Measurements from ENCODE around the gene RNF180.

GRCh38 chr5:64149268-64149667, 16.4 kb upstream of the RNF180 start:
- TF ChIP-seq CTCF (IDR thresholded peaks at IDR 0.05 in 2 of 3, conservative IDR thresholded peaks at IDR 0.05 in 1 of 3; ENCODE audit: control insufficient read depth in 2 of 3, extremely low read depth in 1 of 3, insufficient read depth in 1 of 3, low read depth in 3 of 3, low read length in 3 of 3) (no peak), HCFC1 (IDR thresholded peaks at IDR 0.05; ENCODE audit: low read length) (no peak), ZZZ3 (IDR thresholded peaks at IDR 0.05; ENCODE audit: control insufficient read depth, insufficient read length, low read depth) (no peak), PRDM15 (CRISPR knock-in tag; IDR thresholded peaks at IDR 0.05) (no peak), MAX (IDR thresholded peaks at IDR 0.05; ENCODE audit: low read depth, low read length) (no peak), IKZF1 (conservative IDR thresholded peaks at IDR 0.05) (no peak), SRF (IDR thresholded peaks at IDR 0.05; ENCODE audit: low read depth in 2 of 2, low read length in 2 of 2) (no peak), BCL11A (IDR thresholded peaks at IDR 0.05; ENCODE audit: low read depth, low read length) (no peak), EZH2 (IDR thresholded peaks at IDR 0.05; ENCODE audit: borderline replicate concordance, control insufficient read depth, low read depth, low read length) (no peak), YY1 (IDR thresholded peaks at IDR 0.05; ENCODE audit: low read depth, low read length) (no peak), ZBTB11 (CRISPR knock-in tag; IDR thresholded peaks at IDR 0.05) (no peak), FOXM1 (IDR thresholded peaks at IDR 0.05; ENCODE audit: low read depth, low read length) (no peak), NFYB (IDR thresholded peaks at IDR 0.05; ENCODE audit: insufficient read depth, low read depth, low read length) (no peak), CBX3 (IDR thresholded peaks at IDR 0.05; ENCODE audit: borderline replicate concordance, low read depth) (no peak)
